ENCODE measurements around the gene CCDC81. TPM values are rescaled to one million over a fixed set of nuclear protein-coding genes. Genes with fewer than 3 reads are reported as not detected.

CCDC81 gene
- polyA plus RNA-seq, 1 donor (not counting 4 experiments of a cell fraction or from before 2014, with no cell fraction given), result 0.42 TPM

DNA sequence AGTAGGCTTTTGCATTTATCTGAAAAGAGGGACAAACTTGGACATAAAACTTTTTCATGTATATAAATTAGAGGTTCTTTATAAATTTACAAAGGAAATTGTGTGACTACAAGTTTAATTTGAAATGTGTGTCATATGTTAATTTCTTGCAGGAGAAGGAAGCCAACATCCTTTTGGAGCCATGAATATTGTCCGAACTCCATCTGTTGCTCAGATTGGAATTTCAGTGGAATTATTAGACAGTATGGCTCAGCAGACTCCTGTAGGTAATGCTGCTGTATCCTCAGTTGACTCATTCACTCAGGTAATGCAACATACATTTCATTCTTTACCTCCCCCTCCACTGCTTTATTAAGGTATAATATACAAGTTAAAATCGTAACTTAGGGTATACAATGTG, 37.5 kb upstream of the CCDC81 start:
- no peak for FAIRE-seq
- H3K9me3 ChIP-seq (ENCODE audit: control insufficient read depth, low read depth, low read length), result no peaks in the 10 kb centered on the region
- no peaks in the 10 kb centered on the region for H3K79me2 ChIP-seq (ENCODE audit: control insufficient read depth, insufficient read depth, low read length)
- peaks cover 4% of the 10 kb centered on the region for H3K4me1 ChIP-seq (ENCODE audit: control insufficient read depth, extremely low read depth, insufficient read depth, low read length)
- no peak overlapping the region for H3K9ac ChIP-seq (ENCODE audit: control insufficient read depth, extremely low read depth, insufficient read depth, low read length)
- H3K9me1 ChIP-seq (ENCODE audit: control insufficient read depth, extremely low read depth, insufficient read depth, low read length), result no peaks in the 10 kb centered on the region
- H3K4me3 ChIP-seq (ENCODE audit: control insufficient read depth in 2 of 3, extremely low read depth in 1 of 3, insufficient read depth in 2 of 3, low read depth in 1 of 3, low read length in 3 of 3), result no peak overlapping the region
- no peak overlapping the region for H2AFZ ChIP-seq (ENCODE audit: control insufficient read depth, low read length)
- H3K4me2 ChIP-seq (ENCODE audit: control insufficient read depth, extremely low read depth, insufficient read depth, low read depth, low read length), result no peak overlapping the region
- H4K20me1 ChIP-seq (ENCODE audit: control insufficient read depth, extremely low read depth, insufficient read depth, low read length), result no peaks in the 10 kb centered on the region
- H3K27me3 ChIP-seq (ENCODE audit: control insufficient read depth, extremely low read depth, insufficient read depth, low read length), result no peaks in the 10 kb centered on the region
- dilution Hi-C loops (cut with MboI; ENCODE audit: extremely low pct_ligation_motif_present, low sequenced_read_pairs), result no loop called here
- H3K36me3 ChIP-seq (ENCODE audit: control insufficient read depth in 2 of 2, extremely low read depth in 1 of 2, insufficient read depth in 2 of 2, low read length in 2 of 2), result peaks cover 1 to 4% of the 10 kb centered on the region in 2 experiments
- H3K27ac ChIP-seq (ENCODE audit: control insufficient read depth, insufficient read depth, low read length), result no peak overlapping the region
- TF ChIP-seq, protein P1, sequence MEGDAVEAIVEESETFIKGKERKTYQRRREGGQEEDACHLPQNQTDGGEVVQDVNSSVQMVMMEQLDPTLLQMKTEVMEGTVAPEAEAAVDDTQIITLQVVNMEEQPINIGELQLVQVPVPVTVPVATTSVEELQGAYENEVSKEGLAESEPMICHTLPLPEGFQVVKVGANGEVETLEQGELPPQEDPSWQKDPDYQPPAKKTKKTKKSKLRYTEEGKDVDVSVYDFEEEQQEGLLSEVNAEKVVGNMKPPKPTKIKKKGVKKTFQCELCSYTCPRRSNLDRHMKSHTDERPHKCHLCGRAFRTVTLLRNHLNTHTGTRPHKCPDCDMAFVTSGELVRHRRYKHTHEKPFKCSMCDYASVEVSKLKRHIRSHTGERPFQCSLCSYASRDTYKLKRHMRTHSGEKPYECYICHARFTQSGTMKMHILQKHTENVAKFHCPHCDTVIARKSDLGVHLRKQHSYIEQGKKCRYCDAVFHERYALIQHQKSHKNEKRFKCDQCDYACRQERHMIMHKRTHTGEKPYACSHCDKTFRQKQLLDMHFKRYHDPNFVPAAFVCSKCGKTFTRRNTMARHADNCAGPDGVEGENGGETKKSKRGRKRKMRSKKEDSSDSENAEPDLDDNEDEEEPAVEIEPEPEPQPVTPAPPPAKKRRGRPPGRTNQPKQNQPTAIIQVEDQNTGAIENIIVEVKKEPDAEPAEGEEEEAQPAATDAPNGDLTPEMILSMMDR (optimal IDR thresholded peaks at IDR 0.05 in 1 of 3, IDR thresholded peaks at IDR 0.05 in 1 of 3, conservative IDR thresholded peaks at IDR 0.05 in 1 of 3; ENCODE audit: extremely low read depth in 1 of 3, insufficient read depth in 2 of 3, low read length in 3 of 3), result no peak
- TF ChIP-seq EZH2 (IDR thresholded peaks at IDR 0.05; ENCODE audit: low read length), result no peak
- DNase-seq (ENCODE audit: low read depth, low spot score), result no peak

DNA sequence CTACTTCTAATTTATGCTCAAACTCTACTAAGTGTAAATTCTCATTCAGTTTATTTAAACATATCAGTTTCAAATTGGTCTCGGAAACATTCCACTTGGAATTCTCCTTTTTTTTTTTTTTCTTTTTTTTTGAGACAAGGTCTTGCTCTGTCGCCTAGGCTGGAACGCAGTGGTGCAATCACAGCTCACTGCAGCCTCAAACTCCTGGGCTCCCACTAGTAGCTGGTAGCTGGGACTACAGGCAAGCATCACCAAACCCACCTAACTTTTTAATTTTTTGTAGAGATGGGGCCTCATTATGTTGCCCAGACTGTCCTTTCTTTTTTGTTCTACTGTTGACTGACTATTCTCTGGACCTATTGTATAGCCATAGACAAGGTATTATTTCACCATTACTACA, 33.3 kb upstream of the CCDC81 start:
- H3K79me2 ChIP-seq (ENCODE audit: control insufficient read depth, insufficient read depth, low read length), result peaks cover 2% of the 10 kb centered on the region
- H3K4me2 ChIP-seq (ENCODE audit: control insufficient read depth, extremely low read depth, insufficient read depth, low read depth, low read length), result no peak overlapping the region
- FAIRE-seq, result no peak
- no peak for DNase-seq (ENCODE audit: low read depth, low spot score)
- H3K27ac ChIP-seq (ENCODE audit: control insufficient read depth, insufficient read depth, low read length), result no peak overlapping the region
- H3K9me3 ChIP-seq (ENCODE audit: control insufficient read depth, low read depth, low read length), result no peaks in the 10 kb centered on the region
- H3K4me3 ChIP-seq (ENCODE audit: control insufficient read depth in 2 of 3, extremely low read depth in 1 of 3, insufficient read depth in 2 of 3, low read depth in 1 of 3, low read length in 3 of 3), result no peak overlapping the region
- no peaks in the 10 kb centered on the region for H4K20me1 ChIP-seq (ENCODE audit: control insufficient read depth, extremely low read depth, insufficient read depth, low read length)
- H3K4me1 ChIP-seq (ENCODE audit: control insufficient read depth, extremely low read depth, insufficient read depth, low read length), result no peaks in the 10 kb centered on the region
- H3K27me3 ChIP-seq (ENCODE audit: control insufficient read depth, extremely low read depth, insufficient read depth, low read length), result no peaks in the 10 kb centered on the region
- H3K36me3 ChIP-seq (ENCODE audit: control insufficient read depth in 2 of 2, extremely low read depth in 1 of 2, insufficient read depth in 2 of 2, low read length in 2 of 2), result peaks cover 0 to 1% of the 10 kb centered on the region in 2 experiments
- H3K9ac ChIP-seq (ENCODE audit: control insufficient read depth, extremely low read depth, insufficient read depth, low read length), result no peak overlapping the region
- dilution Hi-C loops (cut with MboI; ENCODE audit: extremely low pct_ligation_motif_present, low sequenced_read_pairs), result no loop called here
- no peaks in the 10 kb centered on the region for H3K9me1 ChIP-seq (ENCODE audit: control insufficient read depth, extremely low read depth, insufficient read depth, low read length)
- H2AFZ ChIP-seq (ENCODE audit: control insufficient read depth, low read length), result no peak overlapping the region
- no peak for TF ChIP-seq EZH2 (IDR thresholded peaks at IDR 0.05; ENCODE audit: low read length)
- TF ChIP-seq, protein P1 (optimal IDR thresholded peaks at IDR 0.05 in 1 of 3, IDR thresholded peaks at IDR 0.05 in 1 of 3, conservative IDR thresholded peaks at IDR 0.05 in 1 of 3; ENCODE audit: extremely low read depth in 1 of 3, insufficient read depth in 2 of 3, low read length in 3 of 3), result no peak
